ENCODE results near the gene BBS2. TPM values are rescaled to one million over a fixed set of nuclear protein-coding genes. Genes with fewer than 3 reads are reported as not detected.

Gene BBS2
- total and polyA plus RNA-seq, 2 of the 4 experiments (the other 2 are of a cell fraction): 18.6 to 32.3 TPM

DNA sequence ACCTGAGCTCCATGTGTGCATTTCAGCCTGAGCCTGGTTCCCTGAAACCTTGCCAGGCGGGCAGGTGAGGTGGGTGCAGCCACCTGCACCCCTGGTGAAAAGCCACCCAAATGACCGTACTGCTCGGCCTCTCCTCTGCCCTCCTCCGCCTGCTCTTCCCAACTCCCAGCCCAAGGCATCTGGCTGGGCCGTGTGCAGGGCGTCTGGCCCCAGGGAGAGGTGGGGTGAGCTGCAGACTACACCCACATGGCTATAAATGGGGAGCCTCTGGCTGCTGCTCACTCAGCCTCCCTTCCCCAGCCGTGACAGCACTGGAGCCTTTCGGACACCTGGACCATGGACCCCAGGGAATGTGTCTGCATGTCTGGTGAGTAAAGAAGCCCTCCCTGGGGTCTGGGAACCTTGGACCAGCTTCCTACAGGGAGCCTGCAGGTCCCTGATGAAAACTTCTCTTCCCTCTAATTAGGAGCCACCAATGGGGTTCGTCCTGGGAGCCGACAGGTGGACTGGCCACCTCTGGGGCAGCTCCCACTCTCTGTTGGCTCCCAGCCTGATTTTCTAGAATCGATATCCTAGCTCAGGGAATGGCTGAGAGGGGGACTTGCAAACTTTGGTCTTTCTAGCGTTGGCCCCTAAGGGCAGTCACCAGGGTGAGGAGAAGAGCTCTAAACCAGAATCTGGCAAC is 45.1 kb upstream of the BBS2 start, which contains the start of gene MT4 (continued):
- TF ChIP-seq, protein P1, sequence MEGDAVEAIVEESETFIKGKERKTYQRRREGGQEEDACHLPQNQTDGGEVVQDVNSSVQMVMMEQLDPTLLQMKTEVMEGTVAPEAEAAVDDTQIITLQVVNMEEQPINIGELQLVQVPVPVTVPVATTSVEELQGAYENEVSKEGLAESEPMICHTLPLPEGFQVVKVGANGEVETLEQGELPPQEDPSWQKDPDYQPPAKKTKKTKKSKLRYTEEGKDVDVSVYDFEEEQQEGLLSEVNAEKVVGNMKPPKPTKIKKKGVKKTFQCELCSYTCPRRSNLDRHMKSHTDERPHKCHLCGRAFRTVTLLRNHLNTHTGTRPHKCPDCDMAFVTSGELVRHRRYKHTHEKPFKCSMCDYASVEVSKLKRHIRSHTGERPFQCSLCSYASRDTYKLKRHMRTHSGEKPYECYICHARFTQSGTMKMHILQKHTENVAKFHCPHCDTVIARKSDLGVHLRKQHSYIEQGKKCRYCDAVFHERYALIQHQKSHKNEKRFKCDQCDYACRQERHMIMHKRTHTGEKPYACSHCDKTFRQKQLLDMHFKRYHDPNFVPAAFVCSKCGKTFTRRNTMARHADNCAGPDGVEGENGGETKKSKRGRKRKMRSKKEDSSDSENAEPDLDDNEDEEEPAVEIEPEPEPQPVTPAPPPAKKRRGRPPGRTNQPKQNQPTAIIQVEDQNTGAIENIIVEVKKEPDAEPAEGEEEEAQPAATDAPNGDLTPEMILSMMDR (conservative IDR thresholded peaks at IDR 0.05; ENCODE audit: low read depth, low read length): no peak
- TF ChIP-seq CHD1 (IDR thresholded peaks at IDR 0.05; ENCODE audit: low read depth, low read length) (no peak), CEBPB (IDR thresholded peaks at IDR 0.05; ENCODE audit: low read depth, low read length) (no peak), MAZ (IDR thresholded peaks at IDR 0.05; ENCODE audit: borderline replicate concordance, low read depth, low read length) (no peak)
- TF ChIP-seq, protein P2, sequence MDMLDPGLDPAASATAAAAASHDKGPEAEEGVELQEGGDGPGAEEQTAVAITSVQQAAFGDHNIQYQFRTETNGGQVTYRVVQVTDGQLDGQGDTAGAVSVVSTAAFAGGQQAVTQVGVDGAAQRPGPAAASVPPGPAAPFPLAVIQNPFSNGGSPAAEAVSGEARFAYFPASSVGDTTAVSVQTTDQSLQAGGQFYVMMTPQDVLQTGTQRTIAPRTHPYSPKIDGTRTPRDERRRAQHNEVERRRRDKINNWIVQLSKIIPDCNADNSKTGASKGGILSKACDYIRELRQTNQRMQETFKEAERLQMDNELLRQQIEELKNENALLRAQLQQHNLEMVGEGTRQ (IDR thresholded peaks at IDR 0.05; ENCODE audit: low read depth, low read length): no peak
